HepG2 (cell line): Measurements from ENCODE around the gene UBAP1L. TPM values are rescaled to one million over a fixed set of nuclear protein-coding genes. Genes with fewer than 3 reads are reported as not detected.
A peak's percentile ranks its signal among the peaks of the same experiment; 100 is the strongest.

ENCODE experiments used
- ATAC-seq: fragments of 200-7000 bp; cut with Tn5 transposase; 3 replicates; pipeline ENCODE4 v1.9.1; 2020; ENCODE audit warnings: mild to moderate bottlenecking, moderate library complexity
- BruUV-seq: library from RNA; stranded (reverse); fragments of 400-500 nt; replicated peaks from 2 replicates; lab custom pipeline; 2021; lab: Mats Ljungman, UMichigan
- CTCF ChIA-PET: fragments of 300-600 bp; formaldehyde crosslinking; extraction: SDS; loops from one replicate; lab custom pipeline; 2021; ENCODE audit warnings: low total read pairs, inconsistent platforms, low intra/inter-chr PET ratio; lab: Yijun Ruan, JAX
- POLR2A ChIA-PET: fragments of 350-600 bp; sonication (Branson Sonifier 250); formaldehyde crosslinking; loops from one replicate; lab custom pipeline; 2020; ENCODE audit warnings: antibody characterized with exemption, inconsistent platforms; lab: Yijun Ruan, JAX
- DNase-seq: peaks from one replicate; pipeline ENCODE4 v3.0.0-alpha.2; 2015; ENCODE audit warnings: low spot score
- FAIRE-seq: peaks from 3 replicates; lab custom pipeline; 2011; peaks lifted over from hg19 to GRCh38; lab: Jason Lieb, UNC
- H2AFZ ChIP-seq: one replicate; pipeline ENCODE4 v1.6.1; 2011; ENCODE audit warnings: low read length, inconsistent platforms
- H3K27ac ChIP-seq: fragments of 300-600 bp; 3 replicates; pipeline ENCODE4 v1.8.0; 2011; ENCODE audit warnings: mixed run types, mild to moderate bottlenecking, mixed read lengths, low read length, inconsistent platforms; ENCODE audit not compliant: insufficient read depth; ENCODE audit errors: extremely low read length
- H3K27me3 ChIP-seq, 2 experiments: fragments of 200-600 bp in 1 of 2; 2 replicates in 1 of 2; 3 replicates in 1 of 2; pipeline versions ENCODE4 v1.6.0 to v1.8.0; 2011; ENCODE audit warnings: low read length in 2 of 2, mild to moderate bottlenecking in 2 of 2, moderate library complexity in 2 of 2, inconsistent platforms in 1 of 2; ENCODE audit not compliant: insufficient read depth in 2 of 2, control insufficient read depth in 1 of 2
- H3K36me3 ChIP-seq, 2 experiments: fragments of 200-600 bp in 1 of 2; replicated peaks in 1 of 2; 2 replicates in 1 of 2; 3 replicates in 1 of 2; pipeline versions ENCODE4 v1.5.1 to v1.8.0; 2011; ENCODE audit warnings: low read length in 2 of 2, inconsistent platforms in 1 of 2; ENCODE audit not compliant: insufficient read depth in 2 of 2, control insufficient read depth in 1 of 2
- H3K4me1 ChIP-seq: 2 replicates; pipeline ENCODE4 v1.5.1; 2012; ENCODE audit warnings: low read length, inconsistent platforms; ENCODE audit not compliant: insufficient read depth
- H3K4me2 ChIP-seq: 2 replicates; pipeline ENCODE4 v1.6.0; 2011; ENCODE audit warnings: low read depth, low read length, inconsistent platforms
- H3K4me3 ChIP-seq, 3 experiments: fragments of 200-600 bp in 1 of 3; sonication (generic), shearing (Covaris generic) in 1 of 3; replicated peaks in 1 of 3; 2 replicates each; pipeline ENCODE4 v1.5.1; 2011 to 2016; ENCODE audit warnings: low read length in 3 of 3, inconsistent platforms in 2 of 3, low read depth in 2 of 3, mild to moderate bottlenecking in 2 of 3, control low read depth in 1 of 3, mixed read lengths in 1 of 3; ENCODE audit not compliant: insufficient read depth in 1 of 3
- H3K79me2 ChIP-seq: one replicate; pipeline ENCODE4 v1.6.1; 2011; ENCODE audit warnings: low read length, inconsistent platforms; ENCODE audit not compliant: insufficient read depth
- H3K9ac ChIP-seq: 2 replicates; pipeline ENCODE4 v1.6.0; 2011; ENCODE audit warnings: mild to moderate bottlenecking, low read depth, low read length, inconsistent platforms; ENCODE audit not compliant: insufficient read depth
- H3K9me3 ChIP-seq: 2 replicates; pipeline ENCODE4 v1.5.1; 2012; ENCODE audit warnings: mild to moderate bottlenecking, low read length
- H4K20me1 ChIP-seq: 2 replicates; pipeline ENCODE4 v1.6.0; 2011; ENCODE audit warnings: inconsistent platforms, mild to moderate bottlenecking, low read length, moderate library complexity; ENCODE audit not compliant: insufficient read depth
- GATAD2A ChIP-seq: IDR thresholded peaks from 2 replicates; pipeline ENCODE4 v1.6.1; 2016
- HNF4G ChIP-seq, 2 experiments: sonication (generic) in 1 of 2; formaldehyde crosslinking in 1 of 2; IDR thresholded peaks; 2 replicates each; pipeline versions ENCODE4 v1.4.0 to v1.6.1; 2011 to 2020; ENCODE audit warnings: borderline replicate concordance in 2 of 2, low read depth in 2 of 2, mild to moderate bottlenecking in 2 of 2, low read length in 1 of 2, missing genetic modification reagents in 1 of 2, moderate library complexity in 1 of 2
- MAX ChIP-seq: IDR thresholded peaks from 2 replicates; pipeline ENCODE4 v1.6.1; 2012; ENCODE audit warnings: inconsistent platforms
- SNAI1 ChIP-seq: sonication (generic); formaldehyde crosslinking; IDR thresholded peaks from 2 replicates; pipeline ENCODE4 v1.5.0; 2020; ENCODE audit warnings: mild to moderate bottlenecking, missing genetic modification reagents, borderline replicate concordance
- SOX13 ChIP-seq, 3 experiments: fragments of 450-650 bp in 1 of 3; sonication (generic) in 1 of 3; formaldehyde crosslinking in 1 of 3; IDR thresholded peaks in 2 of 3; conservative IDR thresholded peaks in 1 of 3; 2 replicates each; pipeline versions ENCODE4 v1.5.0 to v1.6.1; 2016 to 2020; ENCODE audit warnings: antibody characterized with exemption in 1 of 3, mild to moderate bottlenecking in 1 of 3, missing compliant biosample characterization in 1 of 3, missing genetic modification reagents in 1 of 3, moderate library complexity in 1 of 3
- SP5 ChIP-seq: IDR thresholded peaks from 2 replicates; pipeline ENCODE4 v1.6.1; 2016; ENCODE audit warnings: low read depth, borderline replicate concordance
- ZBTB37 ChIP-seq: sonication (generic); formaldehyde crosslinking; IDR thresholded peaks from 2 replicates; pipeline ENCODE4 v1.4.0; 2020; ENCODE audit warnings: mild to moderate bottlenecking, missing genetic modification reagents
- ZBTB8A ChIP-seq: sonication (generic); formaldehyde crosslinking; IDR thresholded peaks from 2 replicates; pipeline ENCODE4 v1.4.0; 2020; ENCODE audit warnings: mild to moderate bottlenecking, low read depth, missing genetic modification reagents, borderline replicate concordance
- ZNF317 ChIP-seq: sonication (generic); formaldehyde crosslinking; IDR thresholded peaks from 2 replicates; pipeline ENCODE4 v1.5.0; 2020; ENCODE audit warnings: mild to moderate bottlenecking, missing genetic modification reagents
- ZNF558 ChIP-seq: sonication (generic); formaldehyde crosslinking; IDR thresholded peaks from 2 replicates; pipeline ENCODE4 v1.9.0; 2022; ENCODE audit warnings: mild to moderate bottlenecking, missing genetic modification reagents, borderline replicate concordance
- ZNF609 ChIP-seq: sonication (generic); formaldehyde crosslinking; IDR thresholded peaks from 2 replicates; pipeline ENCODE4 v1.4.0; 2020; ENCODE audit warnings: mild to moderate bottlenecking, missing genetic modification reagents, borderline replicate concordance
- ZNF644 ChIP-seq: IDR thresholded peaks from 2 replicates; pipeline ENCODE4 v1.6.1; 2016; ENCODE audit warnings: low read depth
- ZNF709 ChIP-seq: sonication (generic); formaldehyde crosslinking; IDR thresholded peaks from 2 replicates; pipeline ENCODE4 v1.5.0; 2020; ENCODE audit warnings: mild to moderate bottlenecking, missing genetic modification reagents
- ZNF768 ChIP-seq: sonication (generic); formaldehyde crosslinking; IDR thresholded peaks from 2 replicates; pipeline ENCODE4 v1.4.0; 2020; ENCODE audit warnings: missing genetic modification reagents
- WGBS: methylation state at CpG from one replicate; pipeline ENCODE4 v1.1.6; 2017; ENCODE audit warnings: low lambda C conversion rate; 5-methylcytosine and 5-hydroxymethylcytosine counted together
- in situ Hi-C: cut with HindIII; loops from 2 replicates; pipeline ENCODE4 v1.10.0; 2017; ENCODE audit warnings: low pct_unique_long_range_greater_than_20kb; ENCODE audit not compliant: extremely low pct_ligation_motif_present
- intact Hi-C: fragments of 100-400 bp; cut with micrococcal nuclease; formaldehyde crosslinking; loops from one replicate; pipeline ENCODE4 v1.10.0; 2022; ENCODE audit not compliant: unreplicated experiment
- polyA plus RNA-seq, 8 experiments: library from polyadenylated mRNA; depleted of rRNA in 3 of 8; stranded (reverse) in 7 of 8; unstranded in 1 of 8; fragments of >200 nt; fragmentation: Illumina TruSeq in 4 of 8; extraction: Trizol in 4 of 8; gene quantifications; 2 replicates each; pipeline versions ENCODE4 v1.2.1 to v1.2.3, GENCODE V29; 2011 to 2016; ENCODE audit warnings: low read depth in 4 of 8, missing spikeins in 1 of 8, mixed read lengths in 1 of 8; ENCODE audit not compliant: insufficient read depth in 1 of 8
- total RNA-seq, 5 experiments: library from RNA; depleted of rRNA; stranded (reverse); fragments of >200 nt; fragmentation: Illumina TruSeq; extraction: Trizol; gene quantifications; 2 replicates each; pipeline ENCODE4 v1.2.3, GENCODE V29; 2016; ENCODE audit warnings: low read depth in 1 of 5

UBAP1L gene
- total and polyA plus RNA-seq, 2 of the 13 experiments (the other 11 are each of a cell fraction or from before 2014, with no cell fraction given) = 0.86 to 1.4 TPM

- no peak for FAIRE-seq
- no peak overlapping the region for H3K27ac ChIP-seq
- no peak for TF ChIP-seq SOX13 (IDR thresholded peaks at IDR 0.05)
- peak in 1 of 2 experiments; percentile 60; a peak in 2 of 4 replicates for TF ChIP-seq SOX13 (CRISPR knock-in tag; conservative IDR thresholded peaks at IDR 0.05 in 1 of 2, IDR thresholded peaks at IDR 0.05 in 1 of 2)
- TF ChIP-seq ZNF609 (CRISPR knock-in tag) = peak; percentile 36; the same call in 1 of the 2 replicates
- TF ChIP-seq HNF4G (IDR thresholded peaks at IDR 0.05; ENCODE audit: borderline replicate concordance, low read depth, low read length) = 0 out of 2 replicates have a peak, but pooled peaks have one; percentile 5
- no peak for TF ChIP-seq HNF4G (CRISPR knock-in tag; IDR thresholded peaks at IDR 0.05; ENCODE audit: borderline replicate concordance, low read depth)
- TF ChIP-seq ZBTB8A (CRISPR knock-in tag) = no peak
- TF ChIP-seq ZBTB37 (CRISPR knock-in tag) = no peak
- no peak for TF ChIP-seq SNAI1
- TF ChIP-seq ZNF709 (CRISPR knock-in tag) = no peak
- TF ChIP-seq ZNF558 (CRISPR knock-in tag) = 0 out of 2 replicates have a peak, but pooled peaks have one; percentile 18
- 0 out of 2 replicates have a peak, but pooled peaks have one; percentile 41 for TF ChIP-seq GATAD2A (CRISPR knock-in tag)
- TF ChIP-seq ZNF317 (CRISPR knock-in tag) = no peak
- peak; percentile 94 for TF ChIP-seq ZNF768 (CRISPR knock-in tag)
- TF ChIP-seq SP5 (CRISPR knock-in tag) = no peak
- TF ChIP-seq MAX = no peak
- TF ChIP-seq ZNF644 = no peak
Measured at GRCh38 chr15:65058394-65059368, 56.3 kb downstream of the UBAP1L start.

More at GRCh38 chr15:65058394-65059368, 56.3 kb downstream of the UBAP1L start:
- ATAC-seq (peak; percentile 17), DNase-seq (peak; percentile 33)
- Histone ChIP-seq H3K27me3 (0 out of 5 replicates have a peak, but pooled peaks cover 0 to 5% of the 10 kb centered on the region in 2 experiments), H3K4me2 (peak overlapping the region; percentile 71), H3K4me3 (peak overlapping the region in 1 of 3 experiments; percentile 24; a peak in 1 of 6 replicates), H3K36me3 (no peaks in the 10 kb centered on the region), H3K79me2 (no peaks in the 10 kb centered on the region), H3K4me1 (peaks cover 91% of the 10 kb centered on the region), H2AFZ (no peak overlapping the region), H3K9ac (no peak overlapping the region), H4K20me1 (no peaks in the 10 kb centered on the region), H3K9me3 (no peaks in the 10 kb centered on the region)
- CTCF ChIA-PET = no interaction called here
- POLR2A ChIA-PET = interaction anchor here (1.0 to 1.2 kb wide), 2 partner anchors 11 to 36 kb away, joined by 3 to 6 read pairs; no protein-coding TSS in a partner anchor
- intact Hi-C loops (loop anchor here (10.0 kb wide), 1 partner anchor 236 kb away; the partner anchor contains the start of gene RNU5A-1), in situ Hi-C loops (no loop called here)
- no TSS peak for BruUV-seq
- WGBS = 6% methylated on average over 14 of the region's 16 CpGs
